HG02763 (cell line): ENCODE measurements around the gene CACNG3.

Source experiments
- ATAC-seq: cut with Tn5 transposase; IDR thresholded peaks from one replicate; pipeline ENCODE4 v1.9.1; 2021; ENCODE audit warnings: mild to moderate bottlenecking, moderate library complexity; ENCODE audit not compliant: unreplicated experiment

CACNG3 gene

GRCh38 chr16:24381470-24382118 lies 125.5 kb downstream of the CACNG3 start:
- no peak for ATAC-seq

GRCh38 chr16:24382762-24383407 lies 126.8 kb downstream of the CACNG3 start:
- ATAC-seq: no peak

GRCh38 chr16:24394341-24394740 lies 138.2 kb downstream of the CACNG3 start:
- no peak for ATAC-seq

- ATAC-seq: no peak
Measured at GRCh38 chr16:24396350-24397271, 140.5 kb downstream of the CACNG3 start.

GRCh38 chr16:24409045-24409444 lies 152.9 kb downstream of the CACNG3 start:
- ATAC-seq: no peak
